Peyer's patch (tissue), 4 donors: ENCODE measurements around the gene DOCK11. TPM values are rescaled to one million over a fixed set of nuclear protein-coding genes. Genes with fewer than 3 reads are reported as not detected.

Experiments
- DNase-seq, 3 donors: peaks; one replicate each; pipeline ENCODE4 v3.0.0-alpha.2; 2017 to 2019
- H3K27ac ChIP-seq, 4 donors: fragments of 200-600 bp; sonication (generic); one replicate each; pipeline ENCODE4 v1.5.1; 2016 to 2019
- H3K27me3 ChIP-seq, 2 donors: fragments of 200-600 bp; sonication (generic); one replicate each; pipeline ENCODE4 v1.5.1; 2019
- H3K36me3 ChIP-seq, 3 donors: fragments of 200-600 bp; sonication (generic); one replicate each; pipeline ENCODE4 v1.5.1; 2016 to 2019
- H3K4me1 ChIP-seq, 4 donors: fragments of 200-600 bp; sonication (generic); one replicate each; pipeline ENCODE4 v1.5.1; 2016 to 2019
- H3K4me3 ChIP-seq, 4 donors: fragments of 200-600 bp; sonication (generic); 1 replicate in 3 of 4; 2 replicates in 1 of 4; pipeline ENCODE4 v1.5.1; 2016 to 2019; ENCODE audit warnings: mild to moderate bottlenecking in 1 of 4
- H3K9me3 ChIP-seq, 4 donors: fragments of 200-600 bp; sonication (generic); one replicate each; pipeline ENCODE4 v1.5.1; 2016 to 2019; ENCODE audit warnings: mild to moderate bottlenecking in 1 of 4
- CTCF ChIP-seq, 6 experiments: fragments of 450-650 bp in 4 of 6; fragments of 200-600 bp in 2 of 6; sonication (generic) in 1 of 6; IDR thresholded peaks; one replicate each; pipeline ENCODE4 v1.5.1; 2017 to 2019; ENCODE audit warnings: antibody characterized with exemption in 6 of 6, mild to moderate bottlenecking in 3 of 6, moderate library complexity in 1 of 6
- POLR2A ChIP-seq, 2 donors: fragments of 450-650 bp; IDR thresholded peaks; one replicate each; pipeline ENCODE4 v1.5.1; 2017; ENCODE audit warnings: antibody characterized with exemption in 2 of 2, mild to moderate bottlenecking in 2 of 2, moderate library complexity in 2 of 2
- total RNA-seq, 4 donors: library from RNA; depleted of rRNA; stranded (reverse); fragments of >200 nt; gene quantifications; one replicate each; pipeline ENCODE4 v1.1.0, GENCODE V29; 2016

The DOCK11 gene
- total RNA-seq, 4 donors from 2014 or later: 5.6 to 34.7 (median 10.4) TPM

GRCh38 chrX:118503260-118504041 lies 7.8 kb downstream of the DOCK11 start:
- H3K27me3 ChIP-seq: no peaks in the 10 kb centered on the region
- TF ChIP-seq CTCF (IDR thresholded peaks at IDR 0.05): no peak
- TF ChIP-seq POLR2A (IDR thresholded peaks at IDR 0.05): no peak
- DNase-seq: no peak
- no peak overlapping the region for H3K27ac ChIP-seq
- H3K4me1 ChIP-seq: no peaks in the 10 kb centered on the region
- no peaks in the 10 kb centered on the region for H3K36me3 ChIP-seq
- H3K9me3 ChIP-seq: no peaks in the 10 kb centered on the region
- no peak overlapping the region for H3K4me3 ChIP-seq

- TF ChIP-seq POLR2A (IDR thresholded peaks at IDR 0.05) (no peak), CTCF (IDR thresholded peaks at IDR 0.05) (no peak)
- Histone ChIP-seq H3K27me3 (no peaks in the 10 kb centered on the region), H3K36me3 (no peaks in the 10 kb centered on the region), H3K4me1 (no peaks in the 10 kb centered on the region), H3K4me3 (no peak overlapping the region), H3K9me3 (no peaks in the 10 kb centered on the region), H3K27ac (no peak overlapping the region)
- DNase-seq: no peak
Observed at GRCh38 chrX:118504581-118504980, 9.0 kb downstream of the DOCK11 start.

GRCh38 chrX:118506805-118507480 lies 11.3 kb downstream of the DOCK11 start:
- H3K36me3 ChIP-seq: no peaks in the 10 kb centered on the region
- H3K4me1 ChIP-seq: no peaks in the 10 kb centered on the region
- no peaks in the 10 kb centered on the region for H3K9me3 ChIP-seq
- DNase-seq: no peak
- no peak overlapping the region for H3K4me3 ChIP-seq
- TF ChIP-seq CTCF (IDR thresholded peaks at IDR 0.05) (no peak), POLR2A (IDR thresholded peaks at IDR 0.05) (no peak)
- no peaks in the 10 kb centered on the region for H3K27me3 ChIP-seq
- H3K27ac ChIP-seq: no peak overlapping the region

GRCh38 chrX:118507766-118508165 lies 12.2 kb downstream of the DOCK11 start:
- TF ChIP-seq CTCF (IDR thresholded peaks at IDR 0.05) (no peak), POLR2A (IDR thresholded peaks at IDR 0.05) (no peak)
- no peaks in the 10 kb centered on the region for H3K27me3 ChIP-seq
- H3K4me3 ChIP-seq: no peak overlapping the region
- H3K4me1 ChIP-seq: no peaks in the 10 kb centered on the region
- no peaks in the 10 kb centered on the region for H3K36me3 ChIP-seq
- DNase-seq: no peak
- H3K27ac ChIP-seq: no peak overlapping the region
- no peaks in the 10 kb centered on the region for H3K9me3 ChIP-seq

GRCh38 chrX:118508221-118508620 lies 12.6 kb downstream of the DOCK11 start:
- H3K4me1 ChIP-seq: no peaks in the 10 kb centered on the region
- no peak for DNase-seq
- H3K27me3 ChIP-seq: no peaks in the 10 kb centered on the region
- H3K27ac ChIP-seq: no peak overlapping the region
- H3K4me3 ChIP-seq: no peak overlapping the region
- TF ChIP-seq CTCF (IDR thresholded peaks at IDR 0.05) (no peak), POLR2A (IDR thresholded peaks at IDR 0.05) (no peak)
- no peaks in the 10 kb centered on the region for H3K9me3 ChIP-seq
- H3K36me3 ChIP-seq: no peaks in the 10 kb centered on the region
